Measurements from ENCODE around the gene NRARP. TPM values are rescaled to one million over a fixed set of nuclear protein-coding genes. Genes with fewer than 3 reads are reported as not detected.

NRARP gene
- total RNA-seq, 1 experiment from 2014 or later, result 24.7 TPM

DNA sequence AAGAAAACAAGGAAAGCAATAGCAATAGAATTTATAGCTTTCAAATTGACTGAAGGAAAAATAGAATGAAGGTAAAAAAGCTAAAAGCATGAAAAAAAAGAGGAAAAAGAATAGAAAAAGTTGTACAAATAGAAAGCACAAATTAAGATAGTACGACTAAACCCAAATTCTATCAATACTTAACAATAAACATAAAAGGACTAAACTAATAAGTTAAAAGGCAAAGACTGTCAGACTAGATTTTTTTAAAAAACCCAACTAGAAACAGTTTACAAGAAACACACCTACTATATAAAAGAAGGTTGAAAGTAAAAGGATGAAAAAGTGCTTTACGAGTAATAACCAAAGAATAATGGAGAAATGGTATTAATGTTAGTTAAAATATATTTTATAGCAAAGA is 34.7 kb upstream of the NRARP start:
- Mint-ChIP-seq H3K9me3 (ENCODE audit: unreplicated experiment) (no peaks in the 10 kb centered on the region), H3K36me3 (ENCODE audit: insufficient read depth, unreplicated experiment) (no peaks in the 10 kb centered on the region), H3K4me3 (ENCODE audit: unreplicated experiment) (no peak overlapping the region), H3K4me1 (ENCODE audit: low read depth, unreplicated experiment) (no peaks in the 10 kb centered on the region), H3K27me3 (ENCODE audit: insufficient read depth, unreplicated experiment) (no peaks in the 10 kb centered on the region), H3K27ac (ENCODE audit: unreplicated experiment) (no peak overlapping the region)
- no TSS peak for BruUV-seq (replicated peaks)
- Histone ChIP-seq H3K36me3 (ENCODE audit: control insufficient read depth, insufficient read depth, low read length) (no peaks in the 10 kb centered on the region), H3K4me1 (no peaks in the 10 kb centered on the region), H3K9me3 (peaks cover 8% of the 10 kb centered on the region), H3K4me3 (ENCODE audit: low read depth, low read length) (no peak overlapping the region), H3K27me3 (replicated peaks; ENCODE audit: control insufficient read depth, insufficient read depth, low read length) (no peaks in the 10 kb centered on the region)
- DNase-seq, result no peak
- CTCF ChIA-PET, result interaction anchor here (0.6 kb wide), 1 partner anchor 298 kb away, joined by 3 read pairs; no protein-coding TSS in a partner anchor
- TF ChIP-seq, protein P1, sequence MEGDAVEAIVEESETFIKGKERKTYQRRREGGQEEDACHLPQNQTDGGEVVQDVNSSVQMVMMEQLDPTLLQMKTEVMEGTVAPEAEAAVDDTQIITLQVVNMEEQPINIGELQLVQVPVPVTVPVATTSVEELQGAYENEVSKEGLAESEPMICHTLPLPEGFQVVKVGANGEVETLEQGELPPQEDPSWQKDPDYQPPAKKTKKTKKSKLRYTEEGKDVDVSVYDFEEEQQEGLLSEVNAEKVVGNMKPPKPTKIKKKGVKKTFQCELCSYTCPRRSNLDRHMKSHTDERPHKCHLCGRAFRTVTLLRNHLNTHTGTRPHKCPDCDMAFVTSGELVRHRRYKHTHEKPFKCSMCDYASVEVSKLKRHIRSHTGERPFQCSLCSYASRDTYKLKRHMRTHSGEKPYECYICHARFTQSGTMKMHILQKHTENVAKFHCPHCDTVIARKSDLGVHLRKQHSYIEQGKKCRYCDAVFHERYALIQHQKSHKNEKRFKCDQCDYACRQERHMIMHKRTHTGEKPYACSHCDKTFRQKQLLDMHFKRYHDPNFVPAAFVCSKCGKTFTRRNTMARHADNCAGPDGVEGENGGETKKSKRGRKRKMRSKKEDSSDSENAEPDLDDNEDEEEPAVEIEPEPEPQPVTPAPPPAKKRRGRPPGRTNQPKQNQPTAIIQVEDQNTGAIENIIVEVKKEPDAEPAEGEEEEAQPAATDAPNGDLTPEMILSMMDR (IDR thresholded peaks at IDR 0.05; ENCODE audit: insufficient read depth in 1 of 2, low read depth in 1 of 2, low read length in 1 of 2, severe bottlenecking in 1 of 2, unreplicated experiment in 1 of 2), result no peak
- POLR2A ChIA-PET, result no interaction called here
- intact Hi-C loops (cut with micrococcal nuclease; ENCODE audit: unreplicated experiment), result no loop called here

DNA sequence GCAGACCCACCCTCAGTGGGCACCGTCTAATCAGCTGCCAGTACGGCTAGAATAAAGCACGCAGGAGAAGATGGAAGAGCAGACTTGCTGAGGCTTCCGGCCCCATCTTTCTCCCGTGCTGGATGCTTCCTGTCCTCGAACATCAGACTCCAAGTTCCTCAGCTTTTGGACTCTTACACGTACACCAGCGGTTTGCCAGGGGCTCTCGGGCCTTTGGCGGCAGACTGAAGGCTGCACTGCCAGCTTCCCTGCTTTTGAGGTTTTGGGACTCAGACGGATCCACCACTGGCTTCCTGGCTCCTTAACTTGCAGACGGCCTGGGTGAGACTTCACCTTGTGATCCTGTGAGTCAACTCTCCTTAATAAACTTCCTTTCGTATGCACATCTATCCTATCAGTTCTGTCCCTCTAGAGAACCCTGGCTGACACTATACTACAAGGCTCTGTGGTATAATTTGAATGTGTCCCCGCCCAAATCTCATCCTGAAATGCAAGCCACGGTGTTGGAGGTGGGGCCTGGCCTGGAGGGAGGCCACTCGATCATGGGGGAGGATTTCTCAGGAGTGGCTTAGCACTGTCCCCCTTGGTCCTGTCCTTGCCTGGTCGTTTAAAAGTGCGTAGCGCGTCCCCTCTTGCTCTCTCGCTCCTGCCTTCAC is 31.1 kb upstream of the NRARP start:
- H3K9me3 ChIP-seq, result peaks cover 8% of the 10 kb centered on the region
- TF ChIP-seq, protein P1 (IDR thresholded peaks at IDR 0.05; ENCODE audit: insufficient read depth in 1 of 2, low read depth in 1 of 2, low read length in 1 of 2, severe bottlenecking in 1 of 2, unreplicated experiment in 1 of 2), result no peak
- H3K4me3 ChIP-seq (ENCODE audit: low read depth, low read length), result no peak overlapping the region
- no peaks in the 10 kb centered on the region for H3K27me3 Mint-ChIP-seq (ENCODE audit: insufficient read depth, unreplicated experiment)
- no peaks in the 10 kb centered on the region for H3K4me1 Mint-ChIP-seq (ENCODE audit: low read depth, unreplicated experiment)
- no peaks in the 10 kb centered on the region for H3K4me1 ChIP-seq
- H3K36me3 ChIP-seq (ENCODE audit: control insufficient read depth, insufficient read depth, low read length), result no peaks in the 10 kb centered on the region
- no peaks in the 10 kb centered on the region for H3K9me3 Mint-ChIP-seq (ENCODE audit: unreplicated experiment)
- no peaks in the 10 kb centered on the region for H3K36me3 Mint-ChIP-seq (ENCODE audit: insufficient read depth, unreplicated experiment)
- no peak for DNase-seq
- ChIA-PET POLR2A (no interaction called here), CTCF (no interaction called here)
- intact Hi-C loops (cut with micrococcal nuclease; ENCODE audit: unreplicated experiment), result no loop called here
- H3K4me3 Mint-ChIP-seq (ENCODE audit: unreplicated experiment), result no peak overlapping the region
- BruUV-seq (replicated peaks), result no TSS peak
- H3K27ac Mint-ChIP-seq (ENCODE audit: unreplicated experiment), result no peak overlapping the region
- H3K27me3 ChIP-seq (replicated peaks; ENCODE audit: control insufficient read depth, insufficient read depth, low read length), result no peaks in the 10 kb centered on the region

DNA sequence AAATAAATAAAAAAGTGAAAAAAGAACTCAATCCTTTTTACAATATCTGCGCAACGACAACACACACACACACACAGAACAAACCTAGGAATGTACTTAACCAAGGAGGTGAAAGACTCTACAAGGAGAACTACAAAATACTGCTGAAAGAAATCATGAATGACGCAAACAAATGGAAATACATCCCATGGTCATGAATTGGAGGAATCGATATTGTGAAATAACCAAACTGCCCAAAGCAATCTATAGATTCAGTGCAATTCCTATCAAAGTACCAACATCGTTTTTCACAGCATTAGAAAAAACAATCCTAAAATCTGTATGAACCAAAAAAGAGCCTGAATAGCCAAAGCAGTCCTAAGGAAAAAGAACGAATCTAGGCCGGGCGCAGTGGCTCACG is 29.9 kb upstream of the NRARP start:
- TF ChIP-seq, protein P1 (IDR thresholded peaks at IDR 0.05; ENCODE audit: insufficient read depth in 1 of 2, low read depth in 1 of 2, low read length in 1 of 2, severe bottlenecking in 1 of 2, unreplicated experiment in 1 of 2), result no peak
- peaks cover 5% of the 10 kb centered on the region for H3K9me3 ChIP-seq
- intact Hi-C loops (cut with micrococcal nuclease; ENCODE audit: unreplicated experiment), result no loop called here
- no peaks in the 10 kb centered on the region for H3K9me3 Mint-ChIP-seq (ENCODE audit: unreplicated experiment)
- H3K4me3 ChIP-seq (ENCODE audit: low read depth, low read length), result no peak overlapping the region
- no peak overlapping the region for H3K4me3 Mint-ChIP-seq (ENCODE audit: unreplicated experiment)
- no peaks in the 10 kb centered on the region for H3K36me3 Mint-ChIP-seq (ENCODE audit: insufficient read depth, unreplicated experiment)
- no peaks in the 10 kb centered on the region for H3K36me3 ChIP-seq (ENCODE audit: control insufficient read depth, insufficient read depth, low read length)
- ChIA-PET POLR2A (no interaction called here), CTCF (no interaction called here)
- no peaks in the 10 kb centered on the region for H3K4me1 ChIP-seq
- H3K4me1 Mint-ChIP-seq (ENCODE audit: low read depth, unreplicated experiment), result no peaks in the 10 kb centered on the region
- no peak for DNase-seq
- H3K27me3 ChIP-seq (replicated peaks; ENCODE audit: control insufficient read depth, insufficient read depth, low read length), result no peaks in the 10 kb centered on the region
- H3K27me3 Mint-ChIP-seq (ENCODE audit: insufficient read depth, unreplicated experiment), result no peaks in the 10 kb centered on the region
- no TSS peak for BruUV-seq (replicated peaks)
- no peak overlapping the region for H3K27ac Mint-ChIP-seq (ENCODE audit: unreplicated experiment)

All from Caco-2 (cell line).